Daoy (cell line): ENCODE results near the gene GALNT1. TPM values are rescaled to one million over a fixed set of nuclear protein-coding genes. Genes with fewer than 3 reads are reported as not detected.

Experiments used
- DNase-seq: peaks from one replicate; pipeline ENCODE4 v3.0.0-alpha.2; 2015; ENCODE audit warnings: low read depth
- total RNA-seq: library from RNA; depleted of rRNA; stranded (reverse); fragments of >200 nt; shearing (Covaris generic); gene quantifications from 2 replicates; pipeline ENCODE4 v1.2.3, GENCODE V29; 2014

Gene GALNT1
- total RNA-seq, 1 experiment from 2014 or later: 65.4 TPM

GRCh38 chr18:35618696-35619095 lies 37.2 kb downstream of the GALNT1 start:
- DNase-seq: no peak

DNA sequence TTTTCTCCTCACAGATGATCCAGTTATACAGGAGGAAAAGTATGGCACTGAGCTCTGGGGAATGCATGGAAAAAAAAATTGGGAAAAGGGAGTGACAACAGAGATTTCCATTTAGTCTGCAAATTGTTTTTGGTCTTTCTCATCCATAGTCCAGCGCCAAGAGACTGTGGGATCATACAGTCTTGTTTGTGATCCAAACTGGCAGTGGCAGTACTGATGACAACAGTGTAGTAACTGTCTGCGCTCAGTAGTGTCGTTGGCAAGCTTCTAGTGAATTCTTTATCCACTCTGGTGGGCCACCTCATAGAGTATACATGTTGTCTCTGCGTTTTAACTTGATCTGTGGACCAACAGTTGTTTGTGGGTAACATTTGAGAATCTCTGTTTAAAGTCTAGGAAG lies 37.9 kb downstream of the GALNT1 start:
- no peak for DNase-seq

- DNase-seq: no peak
Observed at GRCh38 chr18:35619941-35620340, 38.4 kb downstream of the GALNT1 start.

- no peak for DNase-seq
Observed at GRCh38 chr18:35620765-35621164, 39.2 kb downstream of the GALNT1 start.

GRCh38 chr18:35623255-35623654 lies 41.7 kb downstream of the GALNT1 start:
- DNase-seq: no peak

DNA sequence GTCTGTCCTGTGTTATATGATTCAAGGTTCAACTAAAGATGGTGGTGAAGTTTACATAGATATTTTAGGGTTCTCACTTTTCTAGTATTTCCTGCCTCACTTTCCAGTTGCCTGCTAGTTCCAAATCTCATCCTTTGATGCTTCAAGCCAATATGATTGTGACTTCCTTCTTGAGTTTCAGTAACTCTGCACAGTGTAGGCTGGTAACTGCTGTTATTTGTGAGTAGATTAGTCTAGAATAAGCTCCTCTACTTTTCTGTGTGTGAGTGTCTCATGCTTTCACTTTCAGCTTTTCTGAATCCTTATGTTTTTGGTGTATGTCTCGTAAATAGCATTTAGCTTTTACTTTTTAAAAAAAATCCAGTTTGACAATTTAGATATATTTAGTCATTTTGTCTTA lies 42.6 kb downstream of the GALNT1 start:
- DNase-seq: no peak

DNA sequence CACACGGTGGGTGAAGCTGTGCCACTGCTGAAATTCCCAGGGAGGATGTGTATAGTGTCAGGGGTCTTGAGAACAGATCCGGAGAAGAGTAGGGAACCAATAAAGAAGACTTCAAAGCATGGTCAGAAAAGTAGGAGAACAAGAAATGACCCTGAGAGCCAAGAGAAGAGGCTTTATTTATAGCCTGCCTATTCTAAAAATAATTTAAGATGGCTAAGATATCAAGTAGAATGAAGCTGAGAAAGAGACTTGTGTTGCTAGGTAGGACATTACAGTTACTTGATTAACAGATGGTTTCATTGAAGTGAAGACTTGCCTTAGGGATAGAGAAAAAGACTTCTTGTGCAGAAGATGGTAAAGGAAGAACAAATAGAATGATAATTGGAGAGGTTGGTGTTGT lies 43.7 kb downstream of the GALNT1 start:
- no peak for DNase-seq

DNA sequence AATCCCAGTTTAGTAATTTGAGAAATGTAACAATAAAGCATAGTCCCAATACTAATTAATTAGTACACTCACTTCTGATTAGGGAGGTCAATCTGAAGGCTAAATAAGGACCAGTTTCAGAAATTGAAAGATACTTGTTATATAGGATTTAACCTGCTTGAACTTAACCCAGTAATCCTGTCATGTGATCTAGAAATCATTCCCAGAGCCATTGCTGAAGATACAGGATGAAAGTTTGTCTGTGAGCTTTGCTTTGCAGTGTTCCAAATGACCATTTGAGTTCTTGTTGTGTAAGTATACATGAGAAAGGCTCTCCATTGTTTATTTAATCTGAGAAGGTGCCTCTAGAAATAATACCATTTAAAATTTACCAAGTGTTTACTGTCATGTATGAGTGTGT lies 52.2 kb downstream of the GALNT1 start:
- no peak for DNase-seq

DNA sequence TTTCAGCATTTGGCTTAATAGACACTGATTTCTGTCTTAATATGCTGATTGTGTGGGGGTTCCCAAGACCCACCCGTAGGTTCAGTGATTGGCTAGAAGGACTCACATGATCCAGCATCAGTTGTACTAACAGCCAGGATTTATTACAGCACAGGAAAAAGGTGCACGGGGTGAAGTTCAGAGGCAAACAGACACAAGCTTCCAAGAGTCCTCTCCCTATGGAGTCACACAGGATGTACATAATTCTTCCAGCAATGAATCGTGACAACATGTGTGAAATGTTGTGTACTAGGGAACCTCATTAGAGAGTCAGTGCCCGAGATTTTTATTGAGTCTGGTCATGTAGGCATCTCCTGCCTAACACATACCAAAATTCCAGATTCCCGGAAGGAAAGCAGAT lies 52.8 kb downstream of the GALNT1 start:
- no peak for DNase-seq

DNA sequence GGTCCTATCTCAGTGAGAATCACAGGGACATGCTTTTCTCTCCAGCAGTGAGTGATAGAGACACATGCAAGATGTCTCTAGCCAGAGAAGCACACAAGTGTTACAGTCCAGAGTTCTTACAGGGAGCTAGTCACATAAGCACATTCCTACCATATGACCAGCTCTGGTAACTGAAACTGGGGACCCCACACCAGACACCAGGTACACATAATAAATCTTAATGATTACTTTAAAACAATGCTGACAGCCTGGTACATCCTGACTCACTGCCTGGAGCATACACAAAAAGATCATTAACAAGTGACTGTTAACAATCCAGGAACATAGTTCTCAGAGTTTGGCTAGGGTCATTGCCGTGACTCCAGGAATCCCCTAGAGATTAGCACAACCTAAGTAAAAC lies 53.6 kb downstream of the GALNT1 start:
- peak; percentile 68 for DNase-seq

- no peak for DNase-seq
Observed at GRCh38 chr18:35637227-35637626, 55.7 kb downstream of the GALNT1 start.

DNA sequence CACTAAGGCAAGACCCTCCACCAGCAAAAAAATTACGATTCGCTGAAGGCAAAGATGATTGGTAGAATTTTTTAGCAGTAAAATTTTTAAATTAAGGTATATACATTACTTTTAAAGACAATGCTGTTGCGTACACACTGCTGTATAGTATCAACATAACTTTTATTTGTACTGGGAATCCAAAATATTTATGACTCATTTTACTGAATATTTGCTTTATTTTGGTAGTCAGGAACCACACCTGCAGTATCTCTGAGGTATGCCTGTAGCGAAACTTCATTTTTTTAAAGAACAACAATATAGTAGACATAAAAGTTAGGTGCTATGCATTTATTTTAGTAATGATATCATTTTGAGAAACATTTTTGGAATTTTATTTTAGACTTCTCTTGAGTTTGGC lies 57.8 kb downstream of the GALNT1 start:
- DNase-seq: no peak

DNA sequence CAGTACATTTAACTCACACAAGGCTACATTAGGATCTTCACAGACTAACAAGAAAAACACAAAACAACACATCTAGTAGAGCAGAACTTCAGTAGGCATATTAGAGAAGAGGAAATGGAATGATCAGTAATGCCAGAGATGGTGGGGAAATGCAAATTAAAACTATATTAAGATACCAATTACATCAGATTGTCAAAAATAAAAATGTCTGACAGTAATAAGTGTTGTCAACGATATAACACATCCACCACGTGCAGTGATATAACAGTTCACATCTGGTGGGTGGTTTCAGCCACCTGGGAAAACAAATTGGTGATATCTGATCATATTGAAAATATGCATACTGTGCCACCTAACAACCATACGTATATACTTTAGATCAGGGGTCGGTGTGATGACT lies 59.9 kb downstream of the GALNT1 start:
- no peak for DNase-seq

DNA sequence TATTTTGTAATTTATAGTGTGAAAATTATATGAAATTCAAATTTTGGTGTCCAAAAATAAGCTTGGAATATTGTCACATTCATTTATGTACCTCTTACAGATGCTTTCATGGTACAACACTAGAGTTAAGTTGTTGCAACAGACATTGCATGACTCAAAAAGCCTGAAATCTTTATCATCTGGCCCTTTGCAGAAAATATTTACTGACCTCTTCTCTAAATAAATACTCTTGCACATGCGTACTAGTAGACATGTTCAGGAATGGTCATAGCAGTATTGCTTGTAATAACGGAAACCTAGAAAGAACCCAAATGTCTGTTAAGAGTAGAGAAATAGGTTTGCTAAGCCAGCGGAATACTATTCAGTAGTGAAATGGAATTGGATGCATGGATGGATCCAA lies 60.4 kb downstream of the GALNT1 start:
- no peak for DNase-seq

- DNase-seq: no peak
Observed at GRCh38 chr18:35642802-35643201, 61.3 kb downstream of the GALNT1 start.

GRCh38 chr18:35646449-35646848 lies 64.9 kb downstream of the GALNT1 start:
- no peak for DNase-seq

DNA sequence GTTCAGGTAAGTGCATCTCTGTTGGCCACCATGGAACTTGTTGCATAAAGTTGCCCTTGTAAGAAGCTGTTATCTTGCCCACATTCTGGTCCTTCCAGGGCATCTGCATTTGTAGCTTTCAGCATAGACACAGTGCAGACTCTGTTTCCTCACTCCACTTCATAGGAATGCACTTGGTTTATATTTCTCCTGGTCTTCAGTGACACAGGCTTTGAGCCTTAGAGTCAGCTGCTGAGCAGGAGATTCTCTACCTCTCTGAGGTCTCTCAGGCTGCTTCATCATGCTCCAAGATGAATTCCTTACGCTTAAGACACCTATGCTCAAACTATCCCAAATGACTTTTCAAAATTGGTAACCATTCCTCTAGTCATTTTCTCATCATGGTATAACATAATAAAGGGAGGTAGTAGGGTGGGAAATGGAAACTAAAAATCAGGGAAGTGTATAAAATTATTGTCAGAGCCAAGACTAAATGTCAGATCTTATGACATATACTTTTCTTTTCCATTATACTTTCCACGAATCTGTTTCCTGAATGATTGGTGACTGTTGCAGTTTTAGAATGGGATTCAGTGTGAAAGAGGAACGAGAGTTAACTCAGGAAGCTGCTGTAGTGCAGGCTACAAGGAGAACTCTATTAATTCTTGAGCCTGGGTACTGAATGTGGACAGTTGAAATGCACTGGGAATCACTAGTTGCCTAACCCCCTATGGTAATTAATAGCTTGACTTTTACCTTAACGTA lies 72.0 kb downstream of the GALNT1 start:
- DNase-seq: no peak

- no peak for DNase-seq
Observed at GRCh38 chr18:35658112-35658511, 76.6 kb downstream of the GALNT1 start.

- no peak for DNase-seq
Observed at GRCh38 chr18:35661483-35662146, 80.1 kb downstream of the GALNT1 start.

DNA sequence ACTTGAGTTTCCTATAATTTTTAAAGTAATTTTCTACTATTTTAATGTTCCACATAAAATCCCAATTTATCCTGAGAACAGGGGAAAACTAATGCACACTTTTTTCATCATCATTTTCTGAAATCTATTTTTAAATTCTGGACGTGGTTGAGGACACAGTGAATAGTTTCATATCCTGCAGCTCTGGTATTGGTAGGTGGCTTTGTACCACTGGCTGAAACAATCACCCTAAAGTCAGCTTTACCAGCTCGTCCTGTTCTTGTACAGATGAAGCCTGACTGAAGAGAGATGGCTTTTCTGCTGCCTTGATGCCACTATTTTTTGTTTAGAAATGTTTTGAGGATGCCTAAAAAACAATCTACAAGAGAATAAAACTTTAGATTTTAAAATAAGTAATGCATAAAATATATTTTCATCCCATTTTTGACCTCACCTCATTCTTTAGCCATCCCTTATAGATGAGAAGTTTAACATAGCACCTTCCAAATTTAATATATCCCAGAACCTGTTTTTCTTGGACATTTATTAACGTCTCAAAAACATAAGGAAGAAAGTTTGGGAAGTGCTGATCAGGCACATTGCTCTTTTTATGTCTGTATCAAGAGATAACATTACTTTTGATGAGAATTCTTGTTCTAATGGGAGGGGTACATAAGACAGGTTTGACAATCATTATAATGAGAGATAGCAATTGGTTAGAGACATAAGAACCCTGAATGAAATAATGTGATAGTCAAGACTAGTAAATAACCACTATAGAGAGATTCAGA lies 80.9 kb downstream of the GALNT1 start:
- DNase-seq: no peak

DNA sequence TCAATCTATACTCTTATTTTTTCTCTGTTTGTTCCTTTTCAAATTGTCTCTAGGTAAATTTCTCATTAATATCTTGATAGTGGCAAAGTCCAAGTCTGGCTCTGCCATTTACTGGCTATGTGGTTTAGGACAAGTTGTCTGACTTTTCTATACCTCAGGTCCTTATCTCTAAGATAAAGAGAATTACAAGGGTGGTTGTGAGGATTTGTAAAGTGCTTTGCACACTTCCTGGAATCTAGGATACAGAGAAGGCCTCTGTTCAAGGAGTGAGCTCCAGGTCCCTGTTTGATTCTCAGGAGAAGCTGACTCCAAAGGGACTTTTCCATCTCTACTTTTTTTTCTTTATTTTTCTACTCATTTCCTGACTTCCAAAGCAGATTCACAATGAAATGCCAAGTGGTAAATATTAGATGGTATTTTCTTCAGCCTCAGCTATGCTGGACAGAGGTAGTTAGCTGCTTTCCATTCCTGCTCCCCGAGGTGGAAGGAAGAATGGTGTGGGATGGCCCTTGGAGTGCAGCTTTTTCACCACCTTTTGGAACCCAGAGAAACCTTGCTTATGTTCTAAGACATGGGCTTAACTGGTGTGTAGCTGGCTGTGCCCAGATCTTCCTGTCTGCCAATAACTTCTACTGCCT lies 90.5 kb downstream of the GALNT1 start:
- no peak for DNase-seq

DNA sequence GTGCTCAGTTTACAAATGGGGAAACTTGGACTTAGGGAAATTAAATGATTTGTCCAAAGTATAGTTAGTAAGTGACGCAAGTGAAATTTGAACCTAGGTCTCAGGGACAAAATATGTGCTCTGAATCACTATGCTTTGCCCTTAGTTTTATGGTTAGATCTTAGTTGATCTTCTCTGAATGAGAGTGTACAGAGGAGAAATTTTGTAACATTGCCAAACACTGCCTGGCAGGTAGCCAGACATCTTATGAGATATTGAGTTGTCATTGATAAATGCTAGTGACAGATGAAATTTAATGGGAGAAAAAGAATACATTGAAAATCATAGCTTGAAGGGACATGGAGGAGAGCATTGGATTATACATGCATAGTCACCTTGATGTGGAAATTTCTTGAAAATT lies 91.4 kb downstream of the GALNT1 start:
- DNase-seq: peak; percentile 18
